ENCODE results near the gene CCDC154. TPM values are rescaled to one million over a fixed set of nuclear protein-coding genes. Genes with fewer than 3 reads are reported as not detected.

Gene CCDC154
- 1.2 and 4.8 TPM in 2 replicates for total RNA-seq (2011; cell fraction: chromatin; rRNA removed; ENCODE audit: low replicate concordance)
- 2.5 and 3.0 TPM in 2 replicates for total RNA-seq (2011; cell fraction: nucleolus; rRNA removed)
- 1.5 and 2.7 TPM in 2 replicates for total RNA-seq (2011; cell fraction: nucleoplasm; rRNA removed)
- total RNA-seq (2014; rRNA removed) (0.04 TPM in 1 of 2 replicates, not detected in the other), total RNA-seq (2014; rRNA removed; fragmentation: Illumina TruSeq; extraction: Trizol) (not detected in 2 replicates), total RNA-seq (2015; rRNA removed; fragmentation: Illumina TruSeq; extraction: Trizol) (0.18 TPM in 1 of 2 replicates, not detected in the other), total RNA-seq (2021) (0.22 and 0.42 TPM in 2 replicates), polyA plus RNA-seq (2011; rRNA removed) (0.15 and 0.19 TPM in 2 replicates), polyA plus RNA-seq (2014; fragmentation: Illumina TruSeq; extraction: Trizol) (not detected in 2 replicates), polyA plus RNA-seq (2014; fragmentation: Nextera tagmentation; extraction: Ambion mirVana) (not detected), polyA plus RNA-seq (2014; rRNA removed) (0.03 and 1.4 TPM in 2 replicates), polyA minus RNA-seq (2011; rRNA and poly(A)+ RNA removed) (not detected in 2 replicates), Bru-seq, nascent RNA (percentile 23 among the genes with signal in this experiment), BruChase-seq, experiment 1, labeled RNA remaining after a 2-hour chase (percentile 21 among the genes with signal in this experiment), BruChase-seq, experiment 2, labeled RNA remaining after a 6-hour chase (percentile 35 among the genes with signal in this experiment)
- polyA plus RNA-seq (2011; cell fraction: cytosol; rRNA removed) = 0.04 TPM in 1 of 2 replicates, not detected in the other
- polyA plus RNA-seq (2011; cell fraction: nucleus; rRNA removed) = 1.1 and 2.4 TPM in 2 replicates
- polyA plus RNA-seq (2012) = 0.39 and 4.2 TPM in 2 replicates
- polyA minus RNA-seq (2011; cell fraction: cytosol; rRNA and poly(A)+ RNA removed) = not detected in 2 replicates
- polyA minus RNA-seq (2011; cell fraction: nucleus; rRNA and poly(A)+ RNA removed) = 0.33 and 0.54 TPM in 2 replicates
- long read RNA-seq, experiment 1 = 0 reads
- long read RNA-seq, experiment 2 = 0 reads
- long read RNA-seq, experiment 3 = 0 reads

- H3K4me1 ChIP-seq (replicated peaks in 1 of 2; ENCODE audit: control insufficient read depth in 2 of 2, insufficient read depth in 2 of 2, low read length in 2 of 2) = peaks cover 0 to 53% of the 10 kb centered on the region in 2 experiments; a peak in 2 of 5 replicates
- no peaks in the 10 kb centered on the region for H4K20me1 ChIP-seq (replicated peaks; ENCODE audit: control insufficient read depth, insufficient read depth, low read length)
- intact Hi-C loops (cut with micrococcal nuclease) (no loop called here), in situ Hi-C loops (cut with MboI) (no loop called here)
- H2AFZ ChIP-seq (ENCODE audit: low read depth, low read length) = no peak within 1 kb of the TSS
- H3K27me3 ChIP-seq (ENCODE audit: control insufficient read depth in 2 of 2, insufficient read depth in 2 of 2, low read length in 2 of 2) = no peaks in the 10 kb centered on the region
- H3K4me2 ChIP-seq (ENCODE audit: insufficient read depth, low read length) = no peak within 1 kb of the TSS
- no peak for TF ChIP-seq NR1H2 (CRISPR knock-in tag; IDR thresholded peaks at IDR 0.05)
- peak; percentile 27 for TF ChIP-seq FIP1L1 (IDR thresholded peaks at IDR 0.05; ENCODE audit: low read depth, low read length, poor library complexity, severe bottlenecking)
- no peak for TF ChIP-seq MTA3 (IDR thresholded peaks at IDR 0.05; ENCODE audit: borderline replicate concordance)
- TF ChIP-seq ZNF133 (CRISPR knock-in tag; IDR thresholded peaks at IDR 0.05) = no peak
- TF ChIP-seq ZNF695 (CRISPR knock-in tag; IDR thresholded peaks at IDR 0.05) = no peak
- TF ChIP-seq TAF7 (tag; IDR thresholded peaks at IDR 0.05) = no peak
- no peak for TF ChIP-seq RUNX1 (IDR thresholded peaks at IDR 0.05; ENCODE audit: low read depth)
- TF ChIP-seq POLR2G (IDR thresholded peaks at IDR 0.05; ENCODE audit: low read depth, low read length) = peak; percentile 68
- no peak for TF ChIP-seq XRCC5 (IDR thresholded peaks at IDR 0.05; ENCODE audit: low read depth, low read length)
- BruUV-seq (replicated peaks) = no TSS peak
- FAIRE-seq (no peak), DNase-seq (ENCODE audit: extremely low read depth in 1 of 4, low spot score in 3 of 4) (no peak), ATAC-seq (no peak; the same call in 1 of the 3 replicates)
- H3K79me2 ChIP-seq (ENCODE audit: control insufficient read depth, insufficient read depth, low read length) = no peaks in the 10 kb centered on the region
- H3K27ac ChIP-seq (ENCODE audit: extremely low read depth, low read depth, low read length) = no peak within 1 kb of the TSS
- ChIA-PET POLR2A (interaction anchor here (1.1 to 2.2 kb wide), 5 partner anchors 10 to 65 kb away, joined by 3 to 9 read pairs (median 6); partner anchors contain the start of gene UQCC4), CTCF (ENCODE audit: low intra/inter-chr PET ratio) (no interaction called here)
- H3K4me3 ChIP-seq = no peak within 1 kb of the TSS
- peak within 1 kb of the TSS in 1 of 2 experiments; percentile 76; a peak in 2 of 4 replicates for H3K9ac ChIP-seq (ENCODE audit: insufficient read depth in 1 of 2, low read depth in 2 of 2, low read length in 2 of 2)
- no peaks in the 10 kb centered on the region for H3K9me1 ChIP-seq (ENCODE audit: control insufficient read depth, insufficient read depth, low read length)
- H3K9me3 ChIP-seq (replicated peaks; ENCODE audit: control insufficient read depth, insufficient read depth, low read depth, low read length) = no peaks in the 10 kb centered on the region
- peaks cover 33% of the 10 kb centered on the region; the same call in 1 of the 3 replicates for H3K36me3 ChIP-seq (ENCODE audit: control insufficient read depth, insufficient read depth, low read length)
- WGBS (ENCODE audit: insufficient coverage, low coverage, missing lambda C conversion rate) = 60% methylated on average over 15 of the region's 27 CpGs
Measured at GRCh38 chr16:1443980-1444729, at the start of gene CCDC154. Gene CCDC154, minus strand, starts transcription at chr16:1444556. Its CDS starts 234 bp downstream, at chr16:1444322.
